Measurements from ENCODE around the gene TLR1.

GRCh38 chr4:38779790-38780189, 24.8 kb downstream of the TLR1 start:
- TF ChIP-seq POLR2A (IDR thresholded peaks at IDR 0.05) (no peak), CTCF (IDR thresholded peaks at IDR 0.05) (no peak)

Measured in transverse colon (tissue), 3 donors.